HG02642 (cell line): ENCODE data around the gene C1orf52.

Experiments
- ATAC-seq: cut with Tn5 transposase; IDR thresholded peaks from one replicate; pipeline ENCODE4 v1.9.1; 2021; ENCODE audit warnings: mild to moderate bottlenecking; ENCODE audit not compliant: unreplicated experiment, poor library complexity

C1orf52 gene

GRCh38 chr1:85259118-85259911, at the start of gene C1orf52:
Gene C1orf52 (minus strand): TSS chr1:85259662. CDS start chr1:85259633, 29 bp downstream.
- peak; percentile 98 for ATAC-seq

- ATAC-seq: no peak
Measured at GRCh38 chr1:85308833-85309350, 49.4 kb upstream of the C1orf52 start.

- peak; percentile 93 for ATAC-seq
Measured at GRCh38 chr1:85307987-85308832, 48.7 kb upstream of the C1orf52 start.

DNA sequence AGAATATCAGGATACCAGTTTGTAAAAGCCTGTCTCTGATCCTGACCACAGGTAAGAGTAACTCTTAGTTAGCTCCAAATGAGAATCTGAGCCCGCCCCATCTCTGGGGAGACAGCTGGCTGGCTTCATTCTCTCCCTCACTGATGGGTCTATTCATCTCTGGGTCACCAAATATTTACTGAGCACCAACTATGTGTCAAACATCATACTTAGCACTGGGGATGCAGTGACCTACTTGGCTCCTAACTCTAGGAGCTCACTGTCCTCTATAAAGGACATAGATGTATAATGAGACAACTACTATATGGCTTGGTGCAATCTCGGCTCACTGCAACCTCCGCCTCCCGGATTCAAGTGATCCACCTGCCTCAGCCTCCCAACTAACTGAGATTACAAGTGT, 46.8 kb upstream of the C1orf52 start:
- no peak for ATAC-seq

- no peak for ATAC-seq
Measured at GRCh38 chr1:85303440-85304162, 44.1 kb upstream of the C1orf52 start.

- ATAC-seq: no peak
Measured at GRCh38 chr1:85300140-85300539, 40.7 kb upstream of the C1orf52 start.

GRCh38 chr1:85297855-85298629, 38.6 kb upstream of the C1orf52 start:
- peak; percentile 92 for ATAC-seq

DNA sequence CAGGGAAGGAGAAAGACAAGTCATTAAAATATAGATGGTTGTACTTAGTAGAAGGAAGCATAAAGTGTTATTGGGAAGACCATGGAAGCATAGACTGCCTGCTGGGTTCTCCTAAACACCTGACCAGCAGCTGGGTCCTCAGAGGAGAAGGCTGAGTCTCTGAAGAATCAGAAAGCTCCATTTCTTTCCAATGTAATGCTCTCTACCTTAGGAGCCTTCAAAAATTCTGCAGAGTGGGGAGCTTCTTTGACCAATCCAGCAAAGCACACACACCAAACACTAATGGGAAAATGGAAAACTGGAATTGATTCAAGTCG, 38.0 kb upstream of the C1orf52 start:
- ATAC-seq: no peak

- no peak for ATAC-seq
Measured at GRCh38 chr1:85296980-85297379, 37.5 kb upstream of the C1orf52 start.

GRCh38 chr1:85295654-85296053, 36.2 kb upstream of the C1orf52 start:
- ATAC-seq: no peak

GRCh38 chr1:85295006-85295431, 35.6 kb upstream of the C1orf52 start:
- ATAC-seq: no peak

DNA sequence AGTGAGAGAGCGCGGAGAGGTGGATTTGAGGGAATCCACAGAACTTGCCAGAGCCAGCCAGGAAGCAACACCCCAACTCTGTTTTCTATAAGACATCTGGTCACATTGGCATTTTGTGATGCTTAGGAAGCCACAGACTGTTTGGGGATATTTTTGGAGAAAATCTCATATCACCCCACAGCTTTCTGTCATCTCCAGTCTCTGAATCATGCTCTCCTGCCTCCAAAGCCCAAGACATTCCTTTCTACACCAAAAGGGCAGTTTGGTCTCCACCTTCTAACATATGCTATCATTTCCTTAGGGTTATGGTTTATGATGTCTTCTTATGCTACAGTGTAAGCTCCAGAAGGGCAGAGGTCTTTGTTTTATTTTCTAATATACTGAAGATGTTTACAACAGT, 31.4 kb upstream of the C1orf52 start:
- ATAC-seq: no peak

- ATAC-seq: peak; percentile 67
Measured at GRCh38 chr1:85289848-85290335, 30.4 kb upstream of the C1orf52 start.

- ATAC-seq: peak; percentile 10
Measured at GRCh38 chr1:85289207-85289847, 29.9 kb upstream of the C1orf52 start.

- ATAC-seq: no peak
Measured at GRCh38 chr1:85284202-85284601, 24.7 kb upstream of the C1orf52 start.

DNA sequence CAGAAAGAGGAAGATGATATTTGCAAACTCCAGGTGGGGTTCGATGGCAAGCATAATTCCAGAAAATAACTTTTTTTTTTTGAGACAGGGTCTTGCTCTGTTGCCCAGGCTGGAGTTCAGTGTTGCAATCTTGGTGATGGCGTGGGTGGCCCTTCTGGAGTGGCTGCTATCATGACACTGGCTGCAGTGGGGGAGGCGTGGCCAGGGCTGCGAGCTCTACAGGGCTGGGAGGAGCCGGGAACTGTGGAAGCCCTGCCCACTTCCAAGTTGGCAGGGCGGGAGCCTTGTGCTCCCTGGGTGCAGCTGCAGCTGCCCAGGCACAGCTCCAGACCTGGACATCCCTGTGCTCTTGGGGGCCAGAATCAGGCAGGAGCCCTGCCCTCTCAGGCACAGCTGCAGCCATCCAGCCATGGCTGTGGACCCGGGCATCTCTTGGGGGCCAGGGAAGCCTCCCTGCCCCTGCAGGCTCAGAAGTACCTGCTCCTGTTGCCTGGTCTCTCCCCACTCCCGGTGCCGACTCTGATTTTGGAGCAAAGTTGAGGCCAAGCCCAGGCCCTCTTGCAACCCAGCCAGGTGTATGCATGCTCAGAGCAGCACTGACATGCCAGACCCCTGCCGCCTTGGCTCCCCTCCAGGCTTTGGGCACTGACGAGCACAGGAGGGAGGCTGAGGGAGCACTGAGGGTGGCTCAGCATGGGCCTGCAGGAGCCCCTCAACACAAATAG, 24.2 kb upstream of the C1orf52 start:
- ATAC-seq: no peak

GRCh38 chr1:85282424-85282823, 23.0 kb upstream of the C1orf52 start:
- ATAC-seq: no peak

DNA sequence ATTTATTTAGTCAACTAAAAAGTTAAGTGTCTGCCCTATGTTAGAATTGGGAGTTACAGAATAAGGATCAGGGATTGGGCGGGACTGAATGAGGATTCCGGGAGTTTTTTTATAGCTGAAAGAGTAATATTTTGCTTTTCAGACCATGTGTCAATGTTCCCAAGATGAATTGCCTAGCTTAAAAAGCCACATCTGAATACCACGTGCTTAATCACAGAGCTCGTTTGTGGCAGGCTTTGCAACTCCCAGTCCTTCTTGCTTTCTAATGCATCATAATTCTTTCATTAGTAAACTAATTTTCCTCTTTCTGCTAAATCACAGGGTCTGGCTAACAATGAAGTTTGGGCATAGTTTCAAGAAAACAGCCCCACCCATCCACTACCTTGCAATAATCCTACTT, 21.2 kb upstream of the C1orf52 start:
- ATAC-seq: no peak
